Activated T-cell treated with anti-CD3 and anti-CD28 coated beads, Interleukin-2, amount 50 U/mL, for 72 hours (primary cell): ENCODE measurements around the gene COPE. TPM values are rescaled to one million over a fixed set of nuclear protein-coding genes. Genes with fewer than 3 reads are reported as not detected.
"Not testable (repeated sequence)": the region's sequence is repeated elsewhere in the genome, so short reads cannot be mapped to it uniquely, and the experiment has no call there.

ENCODE experiments used
- ATAC-seq, 2 donors: fragments of 150-1000 bp; cut with Tn5 transposase; replicated peaks in 1 of 2; 2 replicates each; pipeline ENCODE4 v1.10.0; 2021; ENCODE audit warnings: moderate library complexity in 2 of 2, mild to moderate bottlenecking in 1 of 2
- DNase-seq, 2 donors: peaks; one replicate each; pipeline ENCODE4 v3.0.0; 2021 to 2022; ENCODE audit warnings: mixed read lengths in 1 of 2
- H3K27ac Mint-ChIP-seq: one replicate; pipeline ENCODE4 v1.8.0; 2022; ENCODE audit warnings: mild to moderate bottlenecking, moderate library complexity, mixed read lengths
- H3K27me3 Mint-ChIP-seq: one replicate; pipeline ENCODE4 v1.8.0; 2022; ENCODE audit warnings: low read depth, mixed read lengths
- H3K36me3 Mint-ChIP-seq, 2 donors: one replicate each; pipeline ENCODE4 v1.8.0; 2022; ENCODE audit warnings: mixed read lengths in 2 of 2, mild to moderate bottlenecking in 1 of 2; ENCODE audit not compliant: insufficient read depth in 2 of 2
- H3K4me1 Mint-ChIP-seq: one replicate; pipeline ENCODE4 v1.8.0; 2022; ENCODE audit warnings: low read depth, mixed read lengths
- H3K4me3 Mint-ChIP-seq, 2 donors: one replicate each; pipeline ENCODE4 v1.8.0; 2022; ENCODE audit warnings: mild to moderate bottlenecking in 2 of 2, mixed read lengths in 2 of 2, moderate library complexity in 2 of 2
- H3K9me3 Mint-ChIP-seq, 2 donors: one replicate each; pipeline ENCODE4 v1.8.0; 2022; ENCODE audit warnings: mixed read lengths in 2 of 2
- total RNA-seq, 2 donors: library from RNA; stranded (reverse); gene quantifications; one replicate each; pipeline ENCODE4 v1.2.3, GENCODE V29; 2022

The COPE gene
- total RNA-seq, 2 donors from 2014 or later: 191 to 222 TPM

- Mint-ChIP-seq H3K27me3 (no peaks in the 10 kb centered on the region), H3K27ac (no peak overlapping the region), H3K4me1 (no peaks in the 10 kb centered on the region), H3K4me3 (no peak overlapping the region), H3K9me3 (no peaks in the 10 kb centered on the region), H3K36me3 (peaks cover 2 to 14% of the 10 kb centered on the region in 2 donors)
- no peak for DNase-seq
- no peak for ATAC-seq
These were observed 8.3 kb downstream of the COPE start for GRCh38 chr19:18910801-18911436.

GRCh38 chr19:18910010-18910409 lies 9.2 kb downstream of the COPE start:
- H3K27me3 Mint-ChIP-seq: no peaks in the 10 kb centered on the region
- H3K9me3 Mint-ChIP-seq: no peaks in the 10 kb centered on the region
- no peak overlapping the region for H3K4me3 Mint-ChIP-seq
- ATAC-seq: no peak
- peaks cover 2 to 12% of the 10 kb centered on the region in 2 donors for H3K36me3 Mint-ChIP-seq
- H3K27ac Mint-ChIP-seq: no peak overlapping the region
- DNase-seq: no peak
- H3K4me1 Mint-ChIP-seq: no peaks in the 10 kb centered on the region

GRCh38 chr19:18908917-18909619 lies 10.1 kb downstream of the COPE start:
- H3K36me3 Mint-ChIP-seq: peaks cover 2 to 13% of the 10 kb centered on the region in 2 donors
- H3K4me1 Mint-ChIP-seq: no peaks in the 10 kb centered on the region
- ATAC-seq (no peak), DNase-seq (no peak)
- no peak overlapping the region for H3K4me3 Mint-ChIP-seq
- no peak overlapping the region for H3K27ac Mint-ChIP-seq
- no peaks in the 10 kb centered on the region for H3K9me3 Mint-ChIP-seq
- H3K27me3 Mint-ChIP-seq: no peaks in the 10 kb centered on the region

GRCh38 chr19:18906605-18907519 lies 12.3 kb downstream of the COPE start:
- ATAC-seq (no peak), DNase-seq (no peak)
- H3K36me3 Mint-ChIP-seq: peaks cover 0 to 5% of the 10 kb centered on the region in 2 donors
- no peaks in the 10 kb centered on the region for H3K9me3 Mint-ChIP-seq
- H3K4me1 Mint-ChIP-seq: no peaks in the 10 kb centered on the region
- no peak overlapping the region for H3K27ac Mint-ChIP-seq
- no peaks in the 10 kb centered on the region for H3K27me3 Mint-ChIP-seq
- H3K4me3 Mint-ChIP-seq: no peak overlapping the region

DNA sequence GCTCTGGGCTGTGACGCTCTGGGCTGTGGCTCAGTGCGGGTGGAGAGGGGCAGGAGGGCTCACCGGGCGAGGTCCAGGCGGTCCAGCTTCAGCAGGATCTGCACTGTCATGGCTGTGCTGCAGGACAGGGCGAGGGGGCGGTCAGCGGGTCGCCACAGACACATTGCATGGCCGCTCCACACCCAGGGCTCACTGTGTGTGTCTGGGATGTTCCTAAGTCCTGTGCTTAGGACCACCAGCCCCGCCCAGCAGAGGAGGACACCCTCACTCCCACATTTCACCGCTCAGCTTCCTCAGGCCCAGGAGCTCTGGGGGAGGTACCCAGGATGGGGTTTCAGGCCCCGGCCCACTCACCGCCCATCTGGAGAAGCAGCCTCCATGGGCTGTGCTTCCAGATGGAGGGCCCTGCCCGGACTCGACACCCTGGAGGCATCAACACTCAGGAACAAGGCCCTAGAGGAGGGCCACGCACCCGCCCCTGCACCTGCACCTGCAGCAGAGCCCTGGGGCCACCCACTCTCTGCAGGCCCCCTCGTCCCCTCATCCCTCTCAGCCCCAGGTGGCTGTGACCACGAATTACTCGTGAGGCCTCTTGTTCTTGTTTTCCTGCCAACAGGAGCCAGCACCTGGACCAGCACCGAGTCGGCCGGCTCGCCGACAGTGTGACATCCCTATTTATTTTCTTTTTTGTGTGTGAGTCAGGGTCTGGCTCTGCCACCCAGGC lies 13.5 kb downstream of the COPE start:
- no peaks in the 10 kb centered on the region for H3K9me3 Mint-ChIP-seq
- H3K4me3 Mint-ChIP-seq: no peak overlapping the region
- ATAC-seq: no peak
- H3K27ac Mint-ChIP-seq: no peak overlapping the region
- no peak for DNase-seq
- H3K36me3 Mint-ChIP-seq: peaks cover 0 to 4% of the 10 kb centered on the region in 2 donors
- no peaks in the 10 kb centered on the region for H3K27me3 Mint-ChIP-seq
- H3K4me1 Mint-ChIP-seq: no peaks in the 10 kb centered on the region

GRCh38 chr19:18905058-18905456 lies 14.1 kb downstream of the COPE start:
- ATAC-seq (no peak), DNase-seq (no peak)
- H3K9me3 Mint-ChIP-seq: no peaks in the 10 kb centered on the region
- no peaks in the 10 kb centered on the region for H3K4me1 Mint-ChIP-seq
- H3K27ac Mint-ChIP-seq: no peak overlapping the region
- H3K4me3 Mint-ChIP-seq: no peak overlapping the region
- no peaks in the 10 kb centered on the region for H3K27me3 Mint-ChIP-seq
- H3K36me3 Mint-ChIP-seq: peaks cover 0 to 4% of the 10 kb centered on the region in 2 donors

DNA sequence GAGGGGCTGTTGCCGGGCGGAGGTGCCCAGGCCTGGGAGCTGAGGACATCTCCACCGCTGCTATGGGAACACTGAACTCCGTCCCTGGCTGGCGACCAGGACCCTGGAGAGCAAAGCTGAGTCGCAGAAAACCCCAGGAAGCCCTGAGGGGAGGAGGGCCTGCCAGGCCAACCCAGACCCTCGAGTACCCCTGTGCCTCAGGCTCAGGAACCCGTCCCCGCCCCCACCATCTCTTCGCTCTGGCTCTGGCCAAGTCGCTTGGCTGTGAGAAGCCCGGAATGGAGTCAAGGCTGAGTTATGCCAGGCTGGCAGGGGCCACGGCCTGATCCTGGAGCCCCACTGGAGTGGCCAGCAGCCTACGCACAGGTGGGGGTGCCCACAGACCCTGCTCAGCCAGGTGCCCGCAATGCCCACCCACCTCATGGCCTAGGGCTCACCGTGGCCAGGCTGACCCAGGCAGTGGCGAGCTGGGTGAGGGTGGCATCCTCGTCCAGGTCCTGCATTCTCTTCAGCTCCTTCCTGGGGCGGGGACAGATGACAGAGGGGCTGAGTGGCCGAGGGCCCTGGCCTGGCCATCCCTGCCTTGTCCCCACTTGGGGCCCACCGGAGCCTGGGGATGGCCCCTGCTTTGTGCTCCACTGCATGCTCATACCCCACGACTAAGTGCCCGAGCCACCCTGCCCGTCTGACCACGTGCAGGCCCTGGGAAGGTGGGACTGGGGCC lies 14.7 kb downstream of the COPE start:
- H3K36me3 Mint-ChIP-seq: peaks cover 0 to 4% of the 10 kb centered on the region in 2 donors
- ATAC-seq (no peak), DNase-seq (no peak)
- no peak overlapping the region for H3K4me3 Mint-ChIP-seq
- no peaks in the 10 kb centered on the region for H3K27me3 Mint-ChIP-seq
- no peaks in the 10 kb centered on the region for H3K9me3 Mint-ChIP-seq
- H3K27ac Mint-ChIP-seq: no peak overlapping the region
- no peaks in the 10 kb centered on the region for H3K4me1 Mint-ChIP-seq

- no peak overlapping the region for H3K4me3 Mint-ChIP-seq
- no peaks in the 10 kb centered on the region for H3K9me3 Mint-ChIP-seq
- H3K36me3 Mint-ChIP-seq: peaks cover 0 to 4% of the 10 kb centered on the region in 2 donors
- H3K27me3 Mint-ChIP-seq: no peaks in the 10 kb centered on the region
- no peak for ATAC-seq
- no peak for DNase-seq
- H3K4me1 Mint-ChIP-seq: no peaks in the 10 kb centered on the region
- H3K27ac Mint-ChIP-seq: no peak overlapping the region
These were observed 15.8 kb downstream of the COPE start for GRCh38 chr19:18903156-18904037.

DNA sequence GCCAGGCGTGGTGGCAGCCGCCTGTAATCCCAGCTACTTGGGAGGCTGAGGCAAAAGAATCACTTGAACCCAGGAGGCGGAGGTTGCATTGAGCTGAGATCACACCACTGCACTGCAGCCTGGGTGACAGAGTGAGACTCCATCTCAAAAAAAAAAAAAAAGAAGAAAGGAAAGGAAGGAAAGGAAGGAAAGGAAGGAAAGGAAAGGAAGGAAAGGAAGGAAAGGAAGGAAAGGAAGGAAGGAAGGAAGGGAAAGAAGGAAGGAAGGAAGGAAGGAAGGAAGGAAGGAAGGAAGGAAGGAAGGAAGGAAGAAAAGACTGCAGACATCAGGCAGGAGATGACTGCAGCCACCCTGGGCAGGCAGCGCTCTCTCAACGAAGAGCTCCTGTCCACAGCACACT lies 16.7 kb downstream of the COPE start:
- H3K36me3 Mint-ChIP-seq, H3K27me3 Mint-ChIP-seq, H3K4me3 Mint-ChIP-seq, ATAC-seq, H3K27ac Mint-ChIP-seq, H3K9me3 Mint-ChIP-seq, DNase-seq, H3K4me1 Mint-ChIP-seq: not testable (repeated sequence)

DNA sequence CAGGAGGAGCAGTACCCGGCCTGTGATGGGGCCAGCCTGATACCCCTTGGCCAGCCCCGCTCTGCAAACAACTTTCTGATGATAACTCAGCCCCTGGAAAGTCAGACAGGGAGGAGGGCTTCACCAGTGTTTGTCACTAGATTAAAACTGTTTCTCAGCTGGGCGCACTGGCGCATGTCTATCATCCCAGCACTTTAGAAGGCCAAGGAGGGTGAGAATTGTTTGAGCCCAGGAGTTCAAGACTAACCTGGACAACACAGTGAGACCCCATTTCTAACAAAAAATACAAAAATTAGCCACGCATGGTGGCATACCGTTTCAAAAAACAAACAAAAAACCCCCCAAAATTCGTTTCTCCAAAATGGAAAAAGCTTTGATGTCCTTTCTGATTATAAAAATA lies 17.7 kb downstream of the COPE start:
- H3K9me3 Mint-ChIP-seq: no peaks in the 10 kb centered on the region
- DNase-seq (no peak), ATAC-seq (no peak)
- H3K4me1 Mint-ChIP-seq: peaks cover 9% of the 10 kb centered on the region
- no peak overlapping the region for H3K27ac Mint-ChIP-seq
- H3K27me3 Mint-ChIP-seq: peaks cover 14% of the 10 kb centered on the region
- H3K4me3 Mint-ChIP-seq: no peak overlapping the region
- H3K36me3 Mint-ChIP-seq: peaks cover under 1 to 4% of the 10 kb centered on the region in 2 donors

- H3K4me1 Mint-ChIP-seq: peaks cover 11% of the 10 kb centered on the region
- DNase-seq (no peak), ATAC-seq (no peak)
- peaks cover 1 to 2% of the 10 kb centered on the region in 2 donors for H3K36me3 Mint-ChIP-seq
- H3K9me3 Mint-ChIP-seq: no peaks in the 10 kb centered on the region
- peaks cover 17% of the 10 kb centered on the region for H3K27me3 Mint-ChIP-seq
- H3K4me3 Mint-ChIP-seq: no peak overlapping the region
- H3K27ac Mint-ChIP-seq: no peak overlapping the region
These were observed 18.3 kb downstream of the COPE start for GRCh38 chr19:18900700-18901481.
